H1 (cell line): ENCODE measurements around the gene MTMR10. TPM values are rescaled to one million over a fixed set of nuclear protein-coding genes. Genes with fewer than 3 reads are reported as not detected.

Experiments used
- CTCF ChIA-PET: fragments of 300-600 bp; sonication (Branson Sonifier 250); formaldehyde crosslinking; loops from one replicate; lab custom pipeline; 2021; ENCODE audit not compliant: partially characterized antibody; lab: Charles Lee
- POLR2A ChIA-PET: fragments of 300-600 bp; sonication (Branson Sonifier 250); formaldehyde crosslinking; loops from one replicate; lab custom pipeline; 2021; ENCODE audit warnings: inconsistent platforms; ENCODE audit not compliant: partially characterized antibody; lab: Charles Lee
- DNase-seq, 2 experiments: peaks; one replicate each; pipeline versions ENCODE4 v3.0.0 to v3.0.0-alpha.2; 2010 to 2022; ENCODE audit warnings: low spot score in 2 of 2, low read depth in 1 of 2, mixed read lengths in 1 of 2
- FAIRE-seq: peaks from 2 replicates; lab custom pipeline; 2011; peaks lifted over from hg19 to GRCh38; lab: Jason Lieb, UNC
- H2AFZ ChIP-seq: 2 replicates; pipeline ENCODE4 v1.8.1; 2012; ENCODE audit warnings: low read length, inconsistent platforms
- H2AK5ac ChIP-seq: 2 replicates; pipeline ENCODE4 v1.6.1; 2013; ENCODE audit warnings: low read depth, low read length
- H2BK120ac ChIP-seq: replicated peaks from 2 replicates; pipeline ENCODE3; 2013; ENCODE audit warnings: low read depth, low read length, inconsistent platforms
- H2BK12ac ChIP-seq: 2 replicates; pipeline ENCODE4 v1.6.1; 2013; ENCODE audit warnings: low read depth, low read length
- H2BK15ac ChIP-seq: 2 replicates; pipeline ENCODE4 v1.6.1; 2013; ENCODE audit warnings: low read length
- H2BK20ac ChIP-seq: 2 replicates; pipeline ENCODE4 v1.6.1; 2013; ENCODE audit warnings: low read length
- H2BK5ac ChIP-seq: 2 replicates; pipeline ENCODE4 v1.6.1; 2013; ENCODE audit warnings: low read depth, low read length
- H3K14ac ChIP-seq: 2 replicates; pipeline ENCODE4 v1.6.1; 2013; ENCODE audit warnings: inconsistent platforms; ENCODE audit not compliant: insufficient read length
- H3K18ac ChIP-seq: 2 replicates; pipeline ENCODE4 v1.6.1; 2013; ENCODE audit warnings: low read length; ENCODE audit errors: extremely low read depth
- H3K23ac ChIP-seq: 2 replicates; pipeline ENCODE4 v1.6.1; 2013; ENCODE audit warnings: inconsistent platforms; ENCODE audit not compliant: insufficient read length
- H3K23me2 ChIP-seq: 2 replicates; pipeline ENCODE4 v1.6.1; 2013; ENCODE audit warnings: low read depth, low read length
- H3K27ac ChIP-seq: 2 replicates; pipeline ENCODE4 v1.6.1; 2011; ENCODE audit warnings: low read depth, low read length, inconsistent platforms
- H3K27me3 ChIP-seq, 4 experiments: replicated peaks in 1 of 4; 1 replicate in 1 of 4; 2 replicates in 3 of 4; pipeline versions ENCODE4 v1.6.1 to v1.8.1; 2011 to 2013; ENCODE audit warnings: low read length in 3 of 4, mild to moderate bottlenecking in 3 of 4, inconsistent platforms in 2 of 4, mixed read lengths in 2 of 4, moderate library complexity in 1 of 4; ENCODE audit not compliant: control insufficient read depth in 3 of 4, insufficient read depth in 3 of 4; ENCODE audit errors: extremely low read depth in 1 of 4
- H3K36me3 ChIP-seq, 4 experiments: 2 replicates each; pipeline versions ENCODE4 v1.6.1 to v1.8.1; 2011 to 2013; ENCODE audit warnings: mild to moderate bottlenecking in 4 of 4, low read length in 3 of 4, moderate library complexity in 2 of 4, control low read depth in 1 of 4, inconsistent platforms in 1 of 4; ENCODE audit not compliant: insufficient read depth in 4 of 4, control insufficient read depth in 2 of 4
- H3K4ac ChIP-seq: replicated peaks from 2 replicates; pipeline ENCODE3; 2013; ENCODE audit warnings: low read length, low read depth, mixed read lengths, inconsistent platforms; ENCODE audit not compliant: insufficient read length
- H3K4me1 ChIP-seq, 4 experiments: replicated peaks in 1 of 4; 1 replicate in 1 of 4; 2 replicates in 3 of 4; pipeline versions ENCODE4 v1.6.1 to v1.8.1; 2011 to 2013; ENCODE audit warnings: low read length in 3 of 4, inconsistent platforms in 2 of 4, mixed read lengths in 1 of 4; ENCODE audit not compliant: insufficient read depth in 4 of 4, control insufficient read depth in 3 of 4
- H3K4me2 ChIP-seq, 2 experiments: 2 replicates each; pipeline versions ENCODE4 v1.6.1 to v1.8.1; 2011 to 2013; ENCODE audit warnings: low read depth in 2 of 2, low read length in 2 of 2, control low read depth in 1 of 2, inconsistent platforms in 1 of 2, mild to moderate bottlenecking in 1 of 2; ENCODE audit not compliant: insufficient read depth in 1 of 2
- H3K4me3 ChIP-seq, 4 experiments: fragments of 200-600, 300-600 bp in 1 of 4; sonication (generic), shearing (Covaris generic), sonication (Bioruptor Twin) in 1 of 4; 2 replicates each; pipeline versions ENCODE4 v1.5.1 to v1.8.1; 2011 to 2016; ENCODE audit warnings: low read length in 4 of 4, low read depth in 3 of 4, control low read depth in 2 of 4, inconsistent platforms in 2 of 4, mild to moderate bottlenecking in 2 of 4, mixed read lengths in 1 of 4, moderate library complexity in 1 of 4; ENCODE audit not compliant: insufficient read depth in 2 of 4; ENCODE audit errors: extremely low read depth in 1 of 4
- H3K56ac ChIP-seq: replicated peaks from 2 replicates; pipeline ENCODE3; 2013; ENCODE audit warnings: low read depth, mild to moderate bottlenecking, mixed read lengths, low read length, inconsistent platforms; ENCODE audit not compliant: insufficient read length
- H3K79me1 ChIP-seq: 2 replicates; pipeline ENCODE4 v1.6.1; 2013; ENCODE audit warnings: low read depth, low read length, control low read depth
- H3K79me2 ChIP-seq, 2 experiments: 2 replicates each; pipeline versions ENCODE4 v1.6.1 to v1.8.1; 2012 to 2013; ENCODE audit warnings: low read length in 2 of 2, mild to moderate bottlenecking in 2 of 2, inconsistent platforms in 1 of 2; ENCODE audit not compliant: insufficient read depth in 2 of 2, control insufficient read depth in 1 of 2
- H3K9ac ChIP-seq, 4 experiments: replicated peaks in 1 of 4; 1 replicate in 1 of 4; 2 replicates in 3 of 4; pipeline versions ENCODE4 v1.6.1 to v1.8.1; 2011 to 2013; ENCODE audit warnings: low read depth in 3 of 4, low read length in 3 of 4, control low read depth in 2 of 4, mild to moderate bottlenecking in 2 of 4, moderate library complexity in 2 of 4, inconsistent platforms in 1 of 4; ENCODE audit errors: extremely low read depth in 1 of 4
- H3K9me3 ChIP-seq, 2 experiments: 2 replicates each; pipeline versions ENCODE4 v1.6.1 to v1.8.1; 2012 to 2013; ENCODE audit warnings: mild to moderate bottlenecking in 2 of 2, moderate library complexity in 2 of 2, control low read depth in 1 of 2, inconsistent platforms in 1 of 2, low read depth in 1 of 2, low read length in 1 of 2, mixed read lengths in 1 of 2; ENCODE audit not compliant: insufficient read depth in 2 of 2
- H4K20me1 ChIP-seq, 2 experiments: replicated peaks in 1 of 2; 2 replicates each; pipeline versions ENCODE3 to v1.8.1; 2011 to 2013; ENCODE audit warnings: inconsistent platforms in 2 of 2, low read length in 2 of 2, mild to moderate bottlenecking in 1 of 2; ENCODE audit not compliant: insufficient read depth in 2 of 2, control insufficient read depth in 1 of 2
- H4K5ac ChIP-seq: 2 replicates; pipeline ENCODE4 v1.6.1; 2013; ENCODE audit warnings: low read length, low read depth, mixed read lengths, inconsistent platforms; ENCODE audit not compliant: insufficient read length
- H4K8ac ChIP-seq: 2 replicates; pipeline ENCODE4 v1.8.0; 2013; ENCODE audit warnings: mild to moderate bottlenecking, moderate library complexity, low read length, inconsistent platforms; ENCODE audit not compliant: insufficient read depth; ENCODE audit errors: extremely low read depth
- H4K91ac ChIP-seq: replicated peaks from 2 replicates; pipeline ENCODE3; 2013; ENCODE audit warnings: low read length, mixed read lengths, inconsistent platforms; ENCODE audit not compliant: insufficient read length
- POU5F1 ChIP-seq: IDR thresholded peaks from 2 replicates; pipeline ENCODE4 v1.6.1; 2011; ENCODE audit warnings: low read depth, mild to moderate bottlenecking, low read length, moderate library complexity
- SIRT6 ChIP-seq: IDR thresholded peaks from one replicate; pipeline ENCODE4 v1.7.1; 2012; ENCODE audit warnings: low read length, inconsistent platforms
- polyA plus RNA-seq, 7 experiments: library from polyadenylated mRNA; depleted of rRNA in 3 of 7; stranded (reverse) in 5 of 7; unstranded in 2 of 7; fragments of >200 nt in 5 of 7; fragments of 200-250 nt in 2 of 7; gene quantifications; 1 replicate in 5 of 7; 2 replicates in 1 of 7; 4 replicates in 1 of 7; pipeline versions ENCODE4 v1.2.1 to v1.2.3, GENCODE V29; 2011 to 2013; ENCODE audit warnings: missing spikeins in 2 of 7, mixed read lengths in 2 of 7
- total RNA-seq: library from RNA; stranded (reverse); fragmentation: NEBNext Ultra II Directional; extraction: Animal tissue kit (Norgen Biotek cat#: 25700); gene quantifications from 2 replicates; pipeline ENCODE4 v1.2.1, GENCODE V29; 2021

Gene MTMR10
- total and polyA plus RNA-seq, 2 of the 8 experiments (the other 6 are each of a cell fraction or from before 2014, with no cell fraction given), result 3.8 to 13.1 TPM

DNA sequence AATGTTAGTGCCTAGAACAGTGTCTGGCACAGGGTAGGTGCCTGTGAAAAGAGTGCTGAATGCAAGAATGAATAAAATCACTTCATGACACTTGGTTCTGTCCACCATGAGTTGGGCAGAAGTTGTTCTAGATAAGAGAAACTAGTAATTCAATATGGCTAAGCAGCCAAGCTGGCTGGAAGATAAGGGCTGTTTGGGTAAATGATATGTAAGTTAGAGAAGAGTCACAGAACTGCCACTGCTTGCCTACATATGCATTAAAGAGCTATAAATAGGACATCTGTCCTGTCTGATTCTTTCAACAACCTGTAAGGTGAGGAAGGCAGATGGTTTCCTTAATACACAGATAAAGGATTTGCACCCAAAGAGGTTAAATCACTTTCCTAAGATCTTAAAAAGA is 13.1 kb downstream of the MTMR10 start:
- H3K18ac ChIP-seq, result no peak overlapping the region
- H3K27ac ChIP-seq, result no peak overlapping the region
- H3K4me2 ChIP-seq, result no peak overlapping the region
- no peaks in the 10 kb centered on the region for H3K23me2 ChIP-seq
- H2BK15ac ChIP-seq, result no peak overlapping the region
- H3K79me1 ChIP-seq, result no peaks in the 10 kb centered on the region; the same call in 1 of the 2 replicates
- no peak overlapping the region for H3K23ac ChIP-seq
- no peak overlapping the region for H3K56ac ChIP-seq
- H2BK20ac ChIP-seq, result no peak overlapping the region
- H3K9me3 ChIP-seq, result no peaks in the 10 kb centered on the region
- CTCF ChIA-PET, result interaction anchor here (1.6 kb wide), 1 partner anchor 16 kb away, joined by 4 read pairs; no protein-coding TSS in a partner anchor
- H2BK5ac ChIP-seq, result no peak overlapping the region
- H3K36me3 ChIP-seq, result peaks cover 0 to 3% (median 0%) of the 10 kb centered on the region in 4 experiments; a peak in 4 of 8 replicates
- H4K91ac ChIP-seq, result no peak overlapping the region
- no peak overlapping the region for H3K4ac ChIP-seq
- H3K4me1 ChIP-seq, result no peaks in the 10 kb centered on the region
- peaks cover 0 to 2% of the 10 kb centered on the region in 2 experiments for H4K20me1 ChIP-seq
- H2AFZ ChIP-seq, result no peak overlapping the region
- H2BK120ac ChIP-seq, result no peak overlapping the region
- no peak overlapping the region for H4K8ac ChIP-seq
- no peak overlapping the region for H2BK12ac ChIP-seq
- H2AK5ac ChIP-seq, result no peak overlapping the region
- POLR2A ChIA-PET, result no interaction called here
- H3K79me2 ChIP-seq, result peaks cover 0 to 12% of the 10 kb centered on the region in 2 experiments; a peak in 1 of 4 replicates
- H3K27me3 ChIP-seq, result no peaks in the 10 kb centered on the region; a peak in 1 of 7 replicates
- TF ChIP-seq SIRT6 (no peak), POU5F1 (no peak)
- FAIRE-seq, result no peak
- H3K4me3 ChIP-seq, result no peak overlapping the region
- no peak overlapping the region for H3K14ac ChIP-seq
- no peak for DNase-seq
- no peak overlapping the region for H4K5ac ChIP-seq
- no peak overlapping the region for H3K9ac ChIP-seq
